Prostate gland (tissue), 2 donors: ENCODE data around the gene CCDC88A. TPM values are rescaled to one million over a fixed set of nuclear protein-coding genes. Genes with fewer than 3 reads are reported as not detected.

Experiments used
- DNase-seq: peaks from one replicate; pipeline ENCODE4 v3.0.0-alpha.2; 2019; ENCODE audit warnings: low spot score
- H3K27ac ChIP-seq, 2 donors: fragments of 200-600 bp; sonication (generic); 2 replicates each; pipeline ENCODE4 v1.5.1; 2017 to 2019
- H3K27me3 ChIP-seq: fragments of 200-600 bp; sonication (generic); replicated peaks from 2 replicates; pipeline ENCODE4 v1.5.1; 2019; ENCODE audit not compliant: insufficient read depth
- H3K36me3 ChIP-seq, 2 donors: fragments of 200-600 bp; sonication (generic); 1 replicate in 1 of 2; 2 replicates in 1 of 2; pipeline versions ENCODE4 v1.5.1 to v1.8.1; 2017 to 2019
- H3K4me1 ChIP-seq: fragments of 200-600 bp; sonication (generic); replicated peaks from 2 replicates; pipeline ENCODE4 v1.5.1; 2019
- H3K4me3 ChIP-seq, 2 donors: fragments of 200-600 bp; sonication (generic); 2 replicates each; pipeline ENCODE4 v1.5.1; 2017 to 2019
- H3K9me3 ChIP-seq: fragments of 200-600 bp; sonication (generic); 2 replicates; pipeline ENCODE4 v1.5.1; 2017
- CTCF ChIP-seq, 4 experiments: fragments of 200-600 bp in 2 of 4; fragments of 450-650 bp in 2 of 4; sonication (generic) in 2 of 4; IDR thresholded peaks; 1 replicate in 3 of 4; 2 replicates in 1 of 4; pipeline ENCODE4 v1.5.1; 2016 to 2019; ENCODE audit warnings: antibody characterized with exemption in 4 of 4, mild to moderate bottlenecking in 2 of 4, moderate library complexity in 2 of 4
- POLR2A ChIP-seq: fragments of 450-650 bp; IDR thresholded peaks from one replicate; pipeline ENCODE4 v1.6.1; 2016; ENCODE audit warnings: antibody characterized with exemption, mild to moderate bottlenecking
- POLR2AphosphoS5 ChIP-seq: sonication (generic); formaldehyde crosslinking; IDR thresholded peaks from one replicate; pipeline ENCODE4 v1.6.1; 2017; ENCODE audit warnings: antibody characterized with exemption
- WGBS: methylation state at CpG from one replicate; pipeline ENCODE4 v1.1.5; 2018; 5-methylcytosine and 5-hydroxymethylcytosine counted together
- intact Hi-C: fragments of 100-400 bp; cut with DNase I; formaldehyde crosslinking; loops from one replicate; pipeline ENCODE4 v1.14.2; 2022
- total RNA-seq, 2 donors: library from RNA; depleted of rRNA; stranded (reverse); fragments of >200 nt; gene quantifications; one replicate each; pipeline ENCODE4 v1.1.0, GENCODE V29; 2016

The CCDC88A gene
- total RNA-seq, 2 donors from 2014 or later, result 16.8 to 43.7 TPM

DNA sequence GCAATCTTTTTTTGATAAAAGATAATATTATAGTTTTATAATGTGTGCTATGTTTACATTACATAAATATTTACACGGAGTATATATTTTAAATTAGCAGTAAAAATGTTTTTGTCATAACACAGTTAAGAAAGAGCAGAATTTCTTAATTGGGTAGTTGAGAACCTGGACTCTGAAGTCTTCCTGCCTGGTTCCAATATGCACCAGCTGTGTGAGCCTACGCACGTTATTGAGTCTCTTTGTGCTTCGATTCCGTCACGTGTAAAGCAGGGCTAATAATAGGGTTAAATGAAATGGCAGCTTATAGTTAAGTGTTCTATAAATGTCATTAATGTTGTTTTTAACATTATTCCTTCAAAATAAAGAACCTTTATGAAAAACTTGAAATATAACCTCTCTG is 1.2 kb upstream of the CCDC88A start:
- H3K4me3 ChIP-seq, result peak overlapping the region in 1 of 2 donors; percentile 83
- WGBS, result 42% methylated on average over 6 of the region's 6 CpGs
- H3K9me3 ChIP-seq, result no peaks in the 10 kb centered on the region
- no peak overlapping the region for H3K27ac ChIP-seq
- TF ChIP-seq POLR2AphosphoS5 (no peak), CTCF (IDR thresholded peaks at IDR 0.05) (no peak), POLR2A (no peak)
- H3K4me1 ChIP-seq, result no peaks in the 10 kb centered on the region
- intact Hi-C loops, result no loop called here
- H3K36me3 ChIP-seq, result no peaks in the 10 kb centered on the region
- DNase-seq, result no peak
- H3K27me3 ChIP-seq, result no peaks in the 10 kb centered on the region

DNA sequence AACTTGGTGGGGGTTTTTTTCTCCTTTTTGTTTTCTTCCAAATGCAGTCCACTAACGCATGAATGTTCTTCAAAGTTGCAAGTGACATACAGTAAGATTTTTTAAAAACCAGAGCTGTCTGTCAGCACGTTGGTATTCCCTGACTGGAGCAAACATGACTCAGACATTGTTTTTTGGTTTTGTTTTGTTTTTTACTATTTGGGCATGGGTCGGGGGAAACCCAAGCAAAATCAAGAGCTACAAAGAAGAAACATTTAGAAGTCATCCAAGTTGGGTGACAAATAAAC is 726 bp upstream of the CCDC88A start:
- Histone ChIP-seq H3K9me3 (no peaks in the 10 kb centered on the region), H3K4me1 (no peaks in the 10 kb centered on the region), H3K27ac (peak overlapping the region; percentile 69 to 80), H3K4me3 (peak overlapping the region; percentile 79 to 83), H3K27me3 (no peaks in the 10 kb centered on the region), H3K36me3 (no peaks in the 10 kb centered on the region)
- WGBS, result under 1% methylated on average over 3 of the region's 3 CpGs
- intact Hi-C loops, result no loop called here
- no peak for DNase-seq
- TF ChIP-seq POLR2A (no peak), CTCF (IDR thresholded peaks at IDR 0.05) (no peak), POLR2AphosphoS5 (no peak)

DNA sequence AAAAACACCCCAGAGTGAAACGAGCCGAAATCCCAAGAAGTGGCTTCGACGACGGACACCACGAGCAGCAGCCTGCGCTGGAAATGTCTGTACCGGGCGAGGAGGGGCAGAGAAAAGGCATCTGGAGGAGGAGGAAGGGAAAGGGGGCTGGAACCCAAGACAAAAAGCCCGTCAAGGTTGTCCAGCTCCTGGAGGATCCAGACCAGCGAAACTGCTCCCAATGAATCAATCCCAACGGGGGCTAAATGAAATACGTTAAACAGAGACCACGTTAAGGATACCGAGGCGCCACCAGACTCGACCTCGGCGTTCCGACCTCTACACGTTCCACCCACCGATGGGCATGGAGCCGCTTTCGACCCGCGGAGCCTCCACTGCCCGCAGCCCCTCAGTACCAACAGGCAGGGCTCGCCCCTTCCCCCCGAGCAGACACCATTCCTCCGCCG is 400 bp downstream of the CCDC88A start:
- no peaks in the 10 kb centered on the region for H3K36me3 ChIP-seq
- no peaks in the 10 kb centered on the region for H3K4me1 ChIP-seq
- H3K27ac ChIP-seq, result peak overlapping the region; percentile 69 to 80
- TF ChIP-seq POLR2A (no peak), POLR2AphosphoS5 (no peak), CTCF (IDR thresholded peaks at IDR 0.05) (no peak)
- peak; percentile 12 for DNase-seq
- peak overlapping the region; percentile 79 to 83 for H3K4me3 ChIP-seq
- under 1% methylated on average over 31 of the region's 31 CpGs for WGBS
- H3K9me3 ChIP-seq, result no peaks in the 10 kb centered on the region
- intact Hi-C loops, result loop anchor here (5.0 to 10.0 kb wide), 4 partner anchors 57 to 198 kb away; partner anchors contain the start of genes CFAP36 and PPP4R3B
- no peaks in the 10 kb centered on the region for H3K27me3 ChIP-seq

DNA sequence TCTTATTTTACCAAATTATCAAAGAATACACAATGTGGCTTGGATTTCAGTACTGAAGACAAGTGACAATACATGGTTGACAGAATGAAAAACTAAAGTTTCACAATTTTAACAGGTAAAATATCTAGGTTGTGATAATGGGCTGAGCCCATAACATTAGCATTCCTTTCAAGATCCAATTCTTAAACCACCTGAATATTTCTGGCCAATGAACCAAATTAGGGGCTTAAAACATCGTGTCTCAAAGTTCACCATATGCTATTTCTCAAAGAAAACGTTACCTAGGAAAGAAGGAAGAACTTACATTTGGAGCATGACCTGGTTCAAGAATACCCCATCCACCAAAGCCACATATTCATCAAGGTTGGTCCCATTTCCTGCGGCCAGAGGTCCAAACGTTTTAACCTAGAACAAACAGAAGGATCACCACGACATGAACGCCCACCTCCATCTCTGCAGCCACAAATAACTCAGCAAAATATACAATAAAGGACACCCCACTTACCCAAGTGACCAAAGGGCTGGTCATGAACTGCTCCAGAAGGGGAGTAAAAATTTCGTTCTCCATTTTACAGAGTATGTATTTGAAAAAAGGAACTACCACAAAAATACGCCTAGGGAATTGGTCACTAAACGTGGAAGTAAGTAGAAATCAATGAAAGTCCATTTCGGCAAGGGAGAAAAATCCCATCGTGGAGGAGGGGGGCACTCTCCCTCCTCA is 984 bp downstream of the CCDC88A start:
- Histone ChIP-seq H3K9me3 (no peaks in the 10 kb centered on the region), H3K27me3 (no peaks in the 10 kb centered on the region), H3K4me3 (peak overlapping the region; percentile 79 to 83), H3K4me1 (no peaks in the 10 kb centered on the region), H3K27ac (peak overlapping the region; percentile 69 to 80), H3K36me3 (no peaks in the 10 kb centered on the region)
- no peak for TF ChIP-seq CTCF (IDR thresholded peaks at IDR 0.05)
- TF ChIP-seq POLR2AphosphoS5, result no peak
- TF ChIP-seq POLR2A, result no peak
- 3% methylated on average over 11 of the region's 11 CpGs for WGBS
- no peak for DNase-seq
- intact Hi-C loops, result loop anchor here (5.0 to 10.0 kb wide), 4 partner anchors 56 to 199 kb away; partner anchors contain the start of genes CFAP36 and PPP4R3B

DNA sequence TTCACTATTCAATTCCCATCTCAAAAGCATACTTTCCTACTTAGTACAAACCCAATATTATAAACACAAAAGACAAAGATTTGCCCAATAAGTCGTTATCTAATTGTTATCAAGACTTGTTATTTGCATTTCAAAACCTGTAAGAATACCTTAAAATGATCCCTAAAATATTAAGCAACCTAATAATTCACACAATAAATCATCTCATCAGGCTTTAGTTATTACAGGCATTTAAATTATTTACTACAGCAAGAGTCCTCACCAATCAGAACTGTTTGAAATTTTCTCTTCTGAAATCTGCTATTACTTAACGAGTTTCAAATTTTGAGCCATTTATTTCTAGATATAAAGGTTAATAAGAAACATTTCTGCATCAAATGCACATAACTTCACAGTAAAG is 1.6 kb downstream of the CCDC88A start:
- H3K4me3 ChIP-seq, result peak overlapping the region in 1 of 2 donors; percentile 79
- no peaks in the 10 kb centered on the region for H3K27me3 ChIP-seq
- H3K9me3 ChIP-seq, result no peaks in the 10 kb centered on the region
- TF ChIP-seq CTCF (IDR thresholded peaks at IDR 0.05), result no peak
- no peak for TF ChIP-seq POLR2A
- TF ChIP-seq POLR2AphosphoS5, result no peak
- intact Hi-C loops, result loop anchor here (5.0 to 10.0 kb wide), 4 partner anchors 56 to 199 kb away; partner anchors contain the start of genes CFAP36 and PPP4R3B
- H3K4me1 ChIP-seq, result no peaks in the 10 kb centered on the region
- no peak overlapping the region for H3K27ac ChIP-seq
- DNase-seq, result no peak
- H3K36me3 ChIP-seq, result no peaks in the 10 kb centered on the region
- 32% methylated on average over 2 of the region's 2 CpGs for WGBS
